IPS-NIHi11 (cell line): ENCODE data around the gene IL6.
"Not testable (repeated sequence)": the region's sequence is repeated elsewhere in the genome, so short reads cannot be mapped to it uniquely, and the experiment has no call there.

Experiments used
- DNase-seq: peaks from one replicate; pipeline ENCODE4 v3.0.0; 2012; ENCODE audit warnings: mixed read lengths, low spot score

The IL6 gene

GRCh38 chr7:22726907-22727713 is at the start of gene IL6:
TSS of gene IL6 (plus strand) at chr7:22727200. CDS start at chr7:22727263, 63 bp downstream.
- peak; percentile 64 for DNase-seq

DNA sequence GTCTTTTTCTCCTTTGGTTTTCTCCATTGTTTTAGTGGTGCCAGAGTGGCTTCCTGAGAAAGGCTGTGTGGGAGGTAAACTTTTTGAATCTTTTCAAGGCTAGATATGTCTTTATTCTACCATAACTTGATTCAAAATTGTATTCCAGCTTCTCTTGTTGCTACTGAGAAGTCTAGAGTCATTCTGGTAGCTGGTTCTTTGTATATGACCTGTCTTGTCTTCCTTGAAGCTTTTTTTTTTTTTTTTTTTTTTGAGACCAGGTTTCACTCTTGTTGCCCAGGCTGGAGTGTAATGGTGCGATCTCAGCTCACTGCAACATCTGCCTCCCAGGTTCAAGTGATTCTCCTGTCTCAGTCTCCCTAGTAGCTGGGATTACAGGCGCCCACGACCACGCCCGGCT is 49.7 kb upstream of the IL6 start:
- not testable (repeated sequence) for DNase-seq

DNA sequence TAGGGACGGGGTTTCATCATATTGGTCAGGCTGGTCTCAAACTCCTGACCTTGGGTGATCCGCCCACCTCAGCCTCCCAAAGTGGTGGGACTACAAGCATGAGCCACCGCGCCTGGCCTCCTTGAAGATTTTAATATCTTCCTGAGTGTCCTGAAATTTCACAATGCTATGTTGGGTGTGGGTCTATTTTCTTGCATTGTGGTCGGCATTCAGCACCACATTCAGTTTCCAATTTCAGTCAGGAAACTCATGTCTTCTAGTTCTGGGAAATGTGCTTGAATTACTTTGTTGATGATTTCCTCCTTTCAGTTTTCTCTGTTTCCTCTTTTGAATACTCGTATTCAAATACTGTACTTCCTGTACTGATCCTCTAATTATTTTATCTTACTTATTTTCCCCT is 49.3 kb upstream of the IL6 start:
- no peak for DNase-seq

GRCh38 chr7:22680482-22680911 is 46.5 kb upstream of the IL6 start:
- DNase-seq = no peak

DNA sequence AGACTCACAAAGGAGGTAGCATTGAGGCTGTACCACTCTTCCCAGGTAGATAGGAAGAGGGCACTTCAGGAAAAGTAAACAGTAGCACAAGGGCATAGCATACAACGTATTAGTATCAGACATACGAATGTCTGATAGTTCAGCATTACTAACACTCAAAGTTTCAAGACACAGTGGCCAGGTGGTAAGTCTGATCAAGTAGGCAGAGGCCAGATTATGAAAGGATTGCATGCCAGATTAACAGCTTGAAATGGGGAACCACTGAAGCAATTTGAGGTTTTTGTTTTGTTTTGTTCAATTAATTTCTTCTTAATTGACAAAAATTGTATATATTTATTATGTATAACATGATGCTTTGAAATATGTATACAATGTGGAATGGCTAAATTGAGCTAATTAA is 45.7 kb upstream of the IL6 start:
- no peak for DNase-seq

DNA sequence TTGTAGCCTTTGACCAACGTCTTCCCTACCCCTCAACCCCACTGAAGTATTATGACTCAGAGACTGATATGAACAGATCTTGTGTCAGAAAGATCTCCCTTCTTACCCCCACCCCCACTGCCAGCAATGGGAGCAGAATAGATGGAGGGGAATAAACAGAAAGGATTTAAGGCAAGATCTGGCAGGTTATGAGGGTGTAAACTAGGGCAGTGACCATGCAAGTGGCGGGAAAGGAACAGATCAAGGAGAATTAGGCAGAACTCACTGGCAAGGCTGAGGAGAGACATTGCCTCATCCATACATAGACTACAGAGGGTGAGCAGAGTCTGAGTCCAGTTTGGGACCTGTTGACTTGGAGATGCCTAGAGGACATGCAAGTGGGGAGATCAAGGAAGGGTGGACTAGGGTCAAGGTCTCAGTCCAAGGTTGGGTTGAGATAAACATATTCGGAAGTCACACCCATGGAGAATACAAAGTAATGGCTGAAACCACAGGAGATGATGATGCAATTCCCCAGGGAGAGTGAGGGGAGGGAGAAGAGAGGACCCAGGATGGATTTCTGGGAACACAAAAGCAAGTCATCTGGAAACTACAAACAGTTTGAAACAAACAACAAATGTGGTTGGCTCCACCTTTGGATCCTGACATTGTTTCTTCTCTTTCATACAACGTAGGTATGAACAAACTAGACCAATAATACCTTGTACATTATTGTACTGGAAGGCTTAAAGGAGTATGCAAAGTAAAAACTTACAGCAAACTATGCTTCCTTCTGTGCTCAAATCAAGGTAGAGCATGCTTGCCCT is 44.9 kb upstream of the IL6 start:
- DNase-seq = no peak

- no peak for DNase-seq
Observed at GRCh38 chr7:22683379-22683778, 43.6 kb upstream of the IL6 start.

- DNase-seq = no peak
Observed at GRCh38 chr7:22686620-22687019, 40.4 kb upstream of the IL6 start.

DNA sequence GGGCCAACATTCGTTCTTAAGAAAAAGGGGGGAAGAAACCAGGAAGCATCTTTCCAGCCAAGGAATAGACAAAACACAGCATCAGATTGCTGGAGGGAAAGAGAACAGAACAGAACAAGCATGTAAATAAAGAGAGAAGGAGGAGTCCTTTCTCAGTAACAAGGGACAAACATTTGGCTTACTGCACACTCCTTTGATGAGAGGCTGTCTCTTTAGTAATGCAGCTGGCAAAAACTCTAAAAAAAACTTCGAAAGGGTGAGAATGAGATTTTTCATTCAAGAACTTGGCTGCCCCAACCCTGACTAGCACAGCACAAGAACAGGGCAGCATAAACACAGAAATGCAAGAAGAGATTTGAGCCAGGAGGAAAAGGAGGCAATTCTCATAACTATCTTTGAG is 38.9 kb upstream of the IL6 start:
- no peak for DNase-seq

- not testable (repeated sequence) for DNase-seq
Observed at GRCh38 chr7:22688934-22689333, 38.1 kb upstream of the IL6 start.

DNA sequence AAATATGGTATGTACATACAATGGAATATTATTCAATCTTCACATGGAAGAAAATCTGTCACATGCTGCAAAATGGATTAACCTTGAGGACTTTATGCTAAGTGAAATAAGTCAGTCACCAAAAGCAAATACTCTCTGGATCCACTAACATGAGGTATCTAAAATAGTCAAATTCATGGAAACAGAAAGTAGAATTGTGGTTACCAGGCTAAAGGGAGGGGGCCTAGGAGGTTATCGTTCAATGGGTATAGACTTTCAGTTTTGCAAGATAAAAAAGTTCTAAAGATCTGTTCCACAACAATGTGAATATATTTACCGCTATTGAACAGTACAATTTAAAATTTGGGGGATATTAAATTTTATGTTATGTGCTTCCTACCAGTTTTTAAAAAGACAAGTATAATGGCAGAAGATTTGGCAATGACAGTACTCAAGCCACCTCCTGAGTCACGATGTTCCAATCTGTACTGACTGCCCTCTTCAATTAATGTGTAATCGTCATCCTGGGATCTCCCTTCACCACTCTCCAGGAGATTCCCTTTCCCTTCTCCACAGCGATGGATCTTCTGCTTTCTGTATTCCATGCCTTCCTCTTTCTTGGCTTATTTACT is 32.3 kb upstream of the IL6 start:
- no peak for DNase-seq

- DNase-seq = no peak
Observed at GRCh38 chr7:22695476-22696132, 31.4 kb upstream of the IL6 start.

DNA sequence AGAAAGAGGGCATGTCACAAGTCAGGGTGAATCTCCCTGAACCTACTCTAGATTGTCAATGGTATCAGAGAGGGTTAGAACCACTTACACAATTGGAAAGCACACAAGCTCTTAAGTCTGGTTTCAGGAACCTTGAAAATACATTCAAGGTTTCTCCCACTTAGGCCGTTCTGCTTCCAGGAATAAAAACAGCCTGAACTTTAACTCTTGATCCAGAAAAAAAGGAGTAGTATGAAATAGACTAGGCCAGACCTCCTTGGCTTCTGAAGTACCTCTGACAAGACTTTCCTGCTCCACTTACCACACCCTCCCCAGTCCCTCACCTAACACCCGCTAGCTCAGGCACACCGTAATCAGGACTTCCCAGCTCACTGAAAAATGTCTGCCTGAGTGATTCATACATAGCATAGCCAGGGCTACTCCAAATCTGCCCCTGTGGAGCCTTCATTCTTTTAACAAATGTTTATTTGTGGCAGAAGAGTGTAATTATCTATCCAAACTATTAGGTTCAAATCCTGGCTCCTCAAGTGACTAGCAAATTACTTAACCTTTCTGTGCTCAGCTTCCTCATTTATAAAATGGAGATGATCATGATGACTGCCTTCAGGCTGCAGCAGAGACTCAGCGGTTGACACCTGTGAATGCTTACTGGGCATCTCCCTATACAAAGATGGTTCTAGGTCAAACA is 30.3 kb upstream of the IL6 start:
- no peak for DNase-seq

- no peak for DNase-seq
Observed at GRCh38 chr7:22697322-22697859, 29.6 kb upstream of the IL6 start.

DNA sequence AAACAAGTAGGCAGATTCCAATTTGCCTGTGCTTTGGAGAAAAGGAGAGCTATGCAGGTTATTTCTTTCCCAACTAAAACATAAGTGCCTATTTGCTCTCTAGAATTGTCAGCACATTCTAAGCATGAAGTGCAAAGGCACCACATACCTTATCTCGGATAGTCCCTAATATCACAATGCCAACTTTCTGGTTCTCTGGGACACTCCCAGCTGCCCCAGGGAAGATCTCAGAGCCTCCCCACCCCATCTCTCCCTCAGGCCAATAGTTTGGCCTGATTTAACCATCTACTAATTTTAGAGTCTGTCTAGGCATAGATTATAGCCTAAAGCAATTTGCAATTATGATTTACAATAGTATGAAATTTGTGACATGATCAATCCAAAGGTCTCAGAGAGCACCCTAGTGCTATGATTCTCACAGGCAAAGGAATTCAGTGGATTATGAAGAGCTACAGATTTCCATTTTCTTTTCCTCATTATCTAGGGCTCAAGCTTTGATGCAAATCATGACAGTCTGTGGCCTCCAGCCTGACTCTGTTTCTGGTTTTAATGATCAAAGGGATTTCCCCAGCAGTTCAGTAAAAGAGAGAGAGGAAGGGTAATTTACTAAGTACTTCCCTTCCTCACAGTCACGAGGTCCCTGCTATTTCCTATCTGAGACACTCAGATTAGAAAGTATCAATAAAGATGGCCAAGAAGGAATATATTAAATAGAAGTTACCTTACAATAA is 29.0 kb upstream of the IL6 start:
- DNase-seq = no peak

- no peak for DNase-seq
Observed at GRCh38 chr7:22698767-22699166, 28.2 kb upstream of the IL6 start.

- no peak for DNase-seq
Observed at GRCh38 chr7:22700559-22701002, 26.4 kb upstream of the IL6 start.

DNA sequence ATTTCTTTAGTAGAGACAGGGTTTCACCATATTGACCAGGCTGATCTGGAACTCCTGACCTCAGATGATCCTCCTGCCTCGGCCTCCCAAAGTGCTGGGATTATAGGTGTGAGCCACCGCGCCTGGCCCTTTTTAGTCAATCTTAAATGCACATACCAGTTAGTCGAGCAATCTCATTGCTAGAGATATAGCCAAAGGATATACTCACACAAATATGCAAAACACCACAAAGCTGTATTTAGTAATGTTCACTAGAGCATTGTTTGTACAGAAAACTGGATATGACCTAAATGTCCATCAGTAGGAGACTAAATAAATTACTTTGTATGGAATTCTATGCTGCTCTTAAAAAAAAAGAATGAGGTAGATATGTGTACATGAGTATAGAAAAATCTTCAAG is 24.5 kb upstream of the IL6 start:
- DNase-seq = no peak

DNA sequence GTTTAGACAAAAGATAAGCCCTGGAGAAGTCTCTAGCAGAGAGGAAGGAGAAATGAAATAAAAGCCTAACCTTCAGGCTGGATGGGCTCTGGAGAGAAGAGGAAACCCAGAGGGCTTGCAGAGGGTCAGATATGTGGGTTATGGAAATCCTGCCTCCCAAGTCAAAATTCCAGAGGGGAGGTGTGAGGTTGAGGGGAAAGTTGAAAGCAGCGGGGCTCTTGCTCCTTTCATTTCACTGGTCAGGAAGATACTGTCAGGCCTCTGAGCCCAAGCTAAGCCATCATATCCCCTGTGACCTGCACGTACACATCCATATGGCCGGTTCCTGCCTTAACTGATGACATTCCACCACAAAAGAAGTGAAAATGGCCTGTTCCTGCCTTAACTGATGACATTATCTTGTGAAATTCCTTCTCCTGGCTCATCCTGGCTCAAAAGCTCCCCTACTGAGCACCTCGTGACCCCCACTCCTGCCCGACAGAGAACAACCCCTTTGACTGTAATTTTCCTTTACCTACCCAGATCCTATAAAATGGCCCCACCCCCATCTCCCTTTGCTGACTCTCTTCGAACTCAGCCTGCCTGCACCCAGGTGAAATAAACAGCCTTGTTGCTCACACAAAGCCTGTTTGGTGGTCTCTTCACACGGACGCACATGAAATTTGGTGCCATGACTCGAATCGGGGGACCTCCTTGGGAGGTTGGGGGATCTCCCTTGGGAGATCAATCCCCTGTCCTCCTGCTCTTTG is 23.7 kb upstream of the IL6 start:
- peak; percentile 63 for DNase-seq
